SH-SY5Y (cell line): ENCODE measurements around the gene PHAX.

Experiments
- GATA2 ChIP-seq: IDR thresholded peaks from 2 replicates; pipeline ENCODE4 v1.6.1; 2011; ENCODE audit warnings: mild to moderate bottlenecking, low read depth, low read length
- GATA3 ChIP-seq: IDR thresholded peaks from 2 replicates; pipeline ENCODE4 v1.6.1; 2011; ENCODE audit warnings: low read depth, mild to moderate bottlenecking, low read length, moderate library complexity

DNA sequence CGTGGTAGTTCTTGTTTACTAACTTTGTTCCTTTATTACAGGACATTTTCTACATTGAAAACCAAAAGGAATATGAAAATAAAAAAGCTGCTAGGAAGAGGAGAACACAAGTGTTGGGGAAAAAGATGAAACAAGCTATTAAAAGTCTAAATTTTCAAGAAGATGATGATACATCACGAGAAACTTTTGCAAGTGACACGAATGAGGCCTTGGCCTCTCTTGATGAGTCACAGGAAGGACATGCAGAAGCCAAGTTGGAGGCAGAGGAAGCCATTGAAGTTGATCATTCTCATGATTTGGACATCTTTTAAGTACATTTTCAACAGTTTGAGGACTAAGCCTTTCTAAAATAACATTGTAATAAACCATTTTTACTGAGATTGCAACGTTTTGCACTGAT lies 23.8 kb downstream of the PHAX start:
- no peak for TF ChIP-seq GATA3
- TF ChIP-seq GATA2: no peak
